Measurements from ENCODE around the gene TRPM2. TPM values are rescaled to one million over a fixed set of nuclear protein-coding genes. Genes with fewer than 3 reads are reported as not detected.

Gene TRPM2
- total and polyA plus RNA-seq, 10 of the 15 experiments (the other 5 are each of a cell fraction or from before 2014, with no cell fraction given), result 0.03 to 9.1 (median 2.6) TPM

GRCh38 chr21:44347911-44348451 is 5.4 kb upstream of the TRPM2 start (continued):
- no peak for TF ChIP-seq CUX1 (IDR thresholded peaks at IDR 0.05; ENCODE audit: insufficient replicate concordance, low read depth, low read length)
- TF ChIP-seq SMAD5 (IDR thresholded peaks at IDR 0.05; ENCODE audit: low read depth), result no peak
- no peak for TF ChIP-seq NR2F1 (conservative IDR thresholded peaks at IDR 0.05)
- no peak for TF ChIP-seq RFX5 (IDR thresholded peaks at IDR 0.05; ENCODE audit: low read depth, low read length)
- no peak for TF ChIP-seq ZNF384 (IDR thresholded peaks at IDR 0.05; ENCODE audit: borderline replicate concordance, low read depth, low read length)
- TF ChIP-seq CREM (IDR thresholded peaks at IDR 0.05; ENCODE audit: low read depth), result no peak
- no peak for TF ChIP-seq MTA2 (IDR thresholded peaks at IDR 0.05; ENCODE audit: low read depth)
- no peak for TF ChIP-seq TCF12 (IDR thresholded peaks at IDR 0.05; ENCODE audit: low read depth, low read length)
- TF ChIP-seq CEBPB (IDR thresholded peaks at IDR 0.05; ENCODE audit: borderline replicate concordance in 1 of 2, low read depth in 2 of 2, low read length in 2 of 2), result no peak
- TF ChIP-seq RBBP5 (conservative IDR thresholded peaks at IDR 0.05), result no peak
- TF ChIP-seq ZNF274 (IDR thresholded peaks at IDR 0.05; ENCODE audit: insufficient read depth, insufficient read length), result no peak
- no peak for TF ChIP-seq NFXL1 (IDR thresholded peaks at IDR 0.05; ENCODE audit: borderline replicate concordance)
- no peak for TF ChIP-seq ZBTB33 (IDR thresholded peaks at IDR 0.05)
- no peak for TF ChIP-seq SUPT20H (IDR thresholded peaks at IDR 0.05; ENCODE audit: borderline replicate concordance, control insufficient read depth, low read depth, low read length)
- TF ChIP-seq USF2 (IDR thresholded peaks at IDR 0.05; ENCODE audit: borderline replicate concordance, low read depth, low read length), result no peak
